Measurements from ENCODE around the gene OSER1.
"Not testable (repeated sequence)": the region's sequence is repeated elsewhere in the genome, so short reads cannot be mapped to it uniquely, and the experiment has no call there.

The OSER1 gene

GRCh38 chr20:44241796-44242195 lies 31.2 kb upstream of the OSER1 start:
- no peak overlapping the region for H3K27ac ChIP-seq (ENCODE audit: extremely low read depth, low read depth, low read length)
- no peak overlapping the region for H3K4me3 ChIP-seq (ENCODE audit: low read depth, low read length)
- no peaks in the 10 kb centered on the region for H3K36me3 ChIP-seq (ENCODE audit: control insufficient read depth in 2 of 2, insufficient read depth in 1 of 2, low read length in 2 of 2)
- POLR2A ChIA-PET = no interaction called here
- TF ChIP-seq ZEB2 (tag by site-specific recombination; IDR thresholded peaks at IDR 0.05) = no peak
- no peak for TF ChIP-seq ZBTB6 (tag by site-specific recombination; IDR thresholded peaks at IDR 0.05)
- TF ChIP-seq ZNF37A (tag by site-specific recombination; IDR thresholded peaks at IDR 0.05) = peak; percentile 94
- TF ChIP-seq ZNF560 (tag by site-specific recombination; IDR thresholded peaks at IDR 0.05; ENCODE audit: borderline replicate concordance) = no peak
- TF ChIP-seq HOXA7 (CRISPR knock-in tag; IDR thresholded peaks at IDR 0.05; ENCODE audit: borderline replicate concordance) = no peak
- TF ChIP-seq ZNF76 (tag by site-specific recombination; IDR thresholded peaks at IDR 0.05; ENCODE audit: borderline replicate concordance, low read depth) = no peak
- TF ChIP-seq ZNF133 (tag by site-specific recombination; IDR thresholded peaks at IDR 0.05) = no peak
- TF ChIP-seq ZNF707 (tag by site-specific recombination; IDR thresholded peaks at IDR 0.05) = no peak
- no peaks in the 10 kb centered on the region for H3K4me1 ChIP-seq (ENCODE audit: control insufficient read depth, insufficient read depth, low read length)
- CTCF ChIA-PET = no interaction called here
- no peaks in the 10 kb centered on the region for H3K9me3 ChIP-seq (ENCODE audit: control insufficient read depth, insufficient read depth, low read depth, low read length)

- POLR2A ChIA-PET; H3K4me3 ChIP-seq (ENCODE audit: low read depth, low read length); H3K27ac ChIP-seq (ENCODE audit: extremely low read depth, low read depth, low read length); H3K36me3 ChIP-seq (ENCODE audit: control insufficient read depth in 2 of 2, insufficient read depth in 1 of 2, low read length in 2 of 2); H3K9me3 ChIP-seq (ENCODE audit: control insufficient read depth, insufficient read depth, low read depth, low read length); H3K4me1 ChIP-seq (ENCODE audit: control insufficient read depth, insufficient read depth, low read length): not testable (repeated sequence)
- CTCF ChIA-PET = interaction anchor here (0.6 to 2.1 kb wide), 4 partner anchors 19 to 1027 kb away, joined by 3 to 13 read pairs (median 4); partner anchors contain the start of gene FITM2
Measured at GRCh38 chr20:44236840-44237239, 26.3 kb upstream of the OSER1 start.

GRCh38 chr20:44235702-44236101 lies 25.1 kb upstream of the OSER1 start:
- TF ChIP-seq ZNF274 (IDR thresholded peaks at IDR 0.05; ENCODE audit: low read length) (no peak), ZNF274 (tag by site-specific recombination; IDR thresholded peaks at IDR 0.05; ENCODE audit: borderline replicate concordance) (no peak), ZNF433 (tag by site-specific recombination; IDR thresholded peaks at IDR 0.05; ENCODE audit: low read depth) (no peak), ZNF146 (tag by site-specific recombination; IDR thresholded peaks at IDR 0.05) (no peak), ZNF132 (tag by site-specific recombination; IDR thresholded peaks at IDR 0.05; ENCODE audit: borderline replicate concordance) (no peak), ZNF548 (tag by site-specific recombination; IDR thresholded peaks at IDR 0.05) (peak; percentile 98), ZNF707 (tag by site-specific recombination; IDR thresholded peaks at IDR 0.05) (no peak)

GRCh38 chr20:44234566-44235317 lies 24.2 kb upstream of the OSER1 start:
- Histone ChIP-seq H3K4me1 (ENCODE audit: control insufficient read depth, insufficient read depth, low read length) (no peaks in the 10 kb centered on the region), H3K9me3 (ENCODE audit: control insufficient read depth, insufficient read depth, low read depth, low read length) (no peaks in the 10 kb centered on the region), H3K27ac (ENCODE audit: extremely low read depth, low read depth, low read length) (no peak overlapping the region), H3K4me3 (ENCODE audit: low read depth, low read length) (no peak overlapping the region), H3K36me3 (ENCODE audit: control insufficient read depth in 2 of 2, insufficient read depth in 1 of 2, low read length in 2 of 2) (no peaks in the 10 kb centered on the region)
- POLR2A ChIA-PET = interaction anchor here (0.7 kb wide), 1 partner anchor 326 kb away, joined by 3 read pairs; no protein-coding TSS in a partner anchor
- CTCF ChIA-PET = interaction anchor here (0.6 to 1.4 kb wide), 5 partner anchors 11 to 716 kb away, joined by 3 to 4 read pairs (median 3); no protein-coding TSS in a partner anchor
- TF ChIP-seq ZNF785 (tag by site-specific recombination; IDR thresholded peaks at IDR 0.05) = no peak
- TF ChIP-seq ZNF629 (tag by site-specific recombination; IDR thresholded peaks at IDR 0.05) = no peak
- TF ChIP-seq ZBTB6 (tag by site-specific recombination; IDR thresholded peaks at IDR 0.05) = no peak
- peak; percentile 88 for TF ChIP-seq PRDM10 (tag by site-specific recombination; IDR thresholded peaks at IDR 0.05)
- 0 out of 2 replicates have a peak, but pooled peaks have one; percentile 17 for TF ChIP-seq ZNF335 (tag by site-specific recombination; conservative IDR thresholded peaks at IDR 0.05)
- no peak for TF ChIP-seq ZNF549 (tag by site-specific recombination; IDR thresholded peaks at IDR 0.05)
- no peak for TF ChIP-seq ZNF677 (tag by site-specific recombination; IDR thresholded peaks at IDR 0.05)
- TF ChIP-seq OVOL3 (tag by site-specific recombination; IDR thresholded peaks at IDR 0.05) = no peak

More at GRCh38 chr20:44235702-44236101, 25.1 kb upstream of the OSER1 start:
- H3K4me1 ChIP-seq (ENCODE audit: control insufficient read depth, insufficient read depth, low read length) = no peaks in the 10 kb centered on the region
- H3K36me3 ChIP-seq (ENCODE audit: control insufficient read depth in 2 of 2, insufficient read depth in 1 of 2, low read length in 2 of 2) = no peaks in the 10 kb centered on the region
- H3K27ac ChIP-seq (ENCODE audit: extremely low read depth, low read depth, low read length) = no peak overlapping the region
- POLR2A ChIA-PET = interaction anchor here (0.7 kb wide), 1 partner anchor 326 kb away, joined by 3 read pairs; no protein-coding TSS in a partner anchor
- H3K4me3 ChIP-seq (ENCODE audit: low read depth, low read length) = no peak overlapping the region
- H3K9me3 ChIP-seq (ENCODE audit: control insufficient read depth, insufficient read depth, low read depth, low read length) = no peaks in the 10 kb centered on the region
- CTCF ChIA-PET = interaction anchor here (1.4 to 2.1 kb wide), 2 partner anchors 18 to 21 kb away, joined by 4 to 13 read pairs; no protein-coding TSS in a partner anchor

All from HEK293 (cell line).